Naive thymus-derived CD8-positive, alpha-beta T cell (primary cell): ENCODE data around the gene DPEP1. TPM values are rescaled to one million over a fixed set of nuclear protein-coding genes. Genes with fewer than 3 reads are reported as not detected.
"Not testable (repeated sequence)": the region's sequence is repeated elsewhere in the genome, so short reads cannot be mapped to it uniquely, and the experiment has no call there.

Experiments
- ATAC-seq, 2 donors: fragments of 150-1000 bp; cut with Tn5 transposase in 1 of 2; sonication (Bioruptor Pico), chemical (Tn5 transposase) in 1 of 2; 1 replicate in 1 of 2; 2 replicates in 1 of 2; pipeline ENCODE4 v1.10.0; 2021; ENCODE audit warnings: mild to moderate bottlenecking in 2 of 2, moderate library complexity in 2 of 2
- POLR2A ChIA-PET: fragments of 350-600 bp; sonication (Branson Sonifier 250); formaldehyde crosslinking; loops from one replicate; lab custom pipeline; 2021; ENCODE audit warnings: antibody characterized with exemption; lab: Charles Lee
- DNase-seq, 10 donors: peaks; one replicate each; pipeline versions ENCODE4 v3.0.0 to v3.0.0-alpha.2; 2020 to 2022
- H3K27ac Mint-ChIP-seq, 10 donors: one replicate each; pipeline ENCODE4 v1.8.0; 2020 to 2022; ENCODE audit warnings: mild to moderate bottlenecking in 10 of 10, mixed read lengths in 10 of 10, moderate library complexity in 4 of 10, inconsistent platforms in 1 of 10
- H3K27me3 Mint-ChIP-seq, 5 donors: one replicate each; pipeline ENCODE4 v1.8.0; 2021 to 2022; ENCODE audit warnings: mixed read lengths in 5 of 5
- H3K36me3 Mint-ChIP-seq, 3 donors: one replicate each; pipeline ENCODE4 v1.8.0; 2020 to 2022; ENCODE audit warnings: mixed read lengths in 3 of 3, mild to moderate bottlenecking in 2 of 3, inconsistent platforms in 1 of 3
- H3K4me1 Mint-ChIP-seq, 4 donors: one replicate each; pipeline ENCODE4 v1.8.0; 2021 to 2022; ENCODE audit warnings: mixed read lengths in 4 of 4
- H3K4me3 Mint-ChIP-seq, 10 donors: one replicate each; pipeline ENCODE4 v1.8.0; 2020 to 2022; ENCODE audit warnings: mild to moderate bottlenecking in 10 of 10, mixed read lengths in 10 of 10, moderate library complexity in 6 of 10, inconsistent platforms in 1 of 10
- H3K9me3 Mint-ChIP-seq, 9 donors: one replicate each; pipeline ENCODE4 v1.8.0; 2020 to 2022; ENCODE audit warnings: mixed read lengths in 9 of 9, mild to moderate bottlenecking in 3 of 9, inconsistent platforms in 1 of 9, moderate library complexity in 1 of 9
- polyA plus RNA-seq, 3 donors: library from polyadenylated mRNA; unstranded; fragments of 300-500 nt; fragmentation: Illumina TruSeq; gene quantifications; one replicate each; pipeline ENCODE4 v1.2.3, GENCODE V29; 2021
- total RNA-seq, 8 experiments: library from RNA in 2 of 8; stranded (reverse) in 2 of 8; gene quantifications; one replicate each; pipeline ENCODE4 v1.2.3 and lab custom pipeline; 2021 to 2026

Gene DPEP1
- total and polyA plus RNA-seq, 5 experiments from 2014 or later: not detected

GRCh38 chr16:89655062-89655643 is 41.7 kb downstream of the DPEP1 start:
- ATAC-seq: no peak
- POLR2A ChIA-PET: no interaction called here
- DNase-seq: no peak
- H3K36me3 Mint-ChIP-seq: peaks cover 0 to 29% (median 0%) of the 10 kb centered on the region in 3 donors
- no peaks in the 10 kb centered on the region for H3K27me3 Mint-ChIP-seq
- H3K27ac Mint-ChIP-seq: peak overlapping the region in 5 of 10 donors; percentile 39 to 85 (median 81)
- H3K4me1 Mint-ChIP-seq: peaks cover 11 to 45% (median 28%) of the 10 kb centered on the region in 4 donors
- H3K4me3 Mint-ChIP-seq: peak overlapping the region in 7 of 10 donors; percentile 40 to 82 (median 77)
- H3K9me3 Mint-ChIP-seq: no peaks in the 10 kb centered on the region

- Mint-ChIP-seq H3K9me3 (no peaks in the 10 kb centered on the region), H3K27ac (peak overlapping the region; percentile 60 to 90 (median 80)), H3K27me3 (no peaks in the 10 kb centered on the region), H3K36me3 (peaks cover 0 to 25% (median 0%) of the 10 kb centered on the region in 3 donors), H3K4me3 (peak overlapping the region; percentile 72 to 88 (median 79)), H3K4me1 (peaks cover 11 to 46% (median 32%) of the 10 kb centered on the region in 4 donors)
- DNase-seq: no peak
- ATAC-seq: no peak
- POLR2A ChIA-PET: interaction anchor here (0.6 to 2.6 kb wide), 4 partner anchors 30 to 217 kb away, joined by 3 to 12 read pairs (median 8); partner anchors contain the start of genes CDK10, SPATA2L and TCF25
Measured at GRCh38 chr16:89656435-89657121, 43.1 kb downstream of the DPEP1 start.

GRCh38 chr16:89657442-89658220 is 44.2 kb downstream of the DPEP1 start, which contains the start of the genes CHMP1A and SPATA33:
Gene CHMP1A, minus strand, starts transcription at chr16:89657708. Its CDS starts 120 bp downstream, at chr16:89657588.
Gene SPATA33, plus strand, starts transcription at chr16:89657836. Its CDS starts 76 bp downstream, at chr16:89657912.
- Mint-ChIP-seq H3K4me3 (peak within 1 kb of the TSS; percentile 79 to 88 (median 86)), H3K27ac (peak within 1 kb of the TSS; percentile 68 to 91 (median 86)), H3K9me3 (no peaks in the 10 kb centered on the region), H3K27me3 (no peaks in the 10 kb centered on the region), H3K36me3 (peaks cover 0 to 23% (median 0%) of the 10 kb centered on the region in 3 donors), H3K4me1 (peaks cover 11 to 44% (median 31%) of the 10 kb centered on the region in 4 donors)
- ATAC-seq (peak; percentile 91), DNase-seq (peak; percentile 88 to 98 (median 94))
- POLR2A ChIA-PET: interaction anchor here (0.7 to 2.6 kb wide), 6 partner anchors 29 to 215 kb away, joined by 3 to 12 read pairs (median 4); partner anchors contain the start of genes CDK10, SPATA2L and TCF25

GRCh38 chr16:89658221-89658879 is 44.9 kb downstream of the DPEP1 start:
- H3K27ac Mint-ChIP-seq: peak overlapping the region; percentile 63 to 91 (median 84)
- peaks cover 11 to 43% (median 30%) of the 10 kb centered on the region in 4 donors for H3K4me1 Mint-ChIP-seq
- H3K27me3 Mint-ChIP-seq: no peaks in the 10 kb centered on the region
- no peak for DNase-seq
- POLR2A ChIA-PET: interaction anchor here (0.6 to 2.6 kb wide), 3 partner anchors 28 to 267 kb away, joined by 4 to 12 read pairs (median 12); partner anchors contain the start of genes CDK10 and SPATA2L
- H3K4me3 Mint-ChIP-seq: peak overlapping the region; percentile 79 to 88 (median 86)
- H3K36me3 Mint-ChIP-seq: peaks cover 0 to 21% (median 0%) of the 10 kb centered on the region in 3 donors
- no peak for ATAC-seq
- no peaks in the 10 kb centered on the region for H3K9me3 Mint-ChIP-seq

GRCh38 chr16:89660146-89660545 is 46.7 kb downstream of the DPEP1 start:
- Mint-ChIP-seq H3K4me3 (peak overlapping the region in 3 of 10 donors; percentile 14 to 38 (median 24)), H3K9me3 (no peaks in the 10 kb centered on the region), H3K27ac (peak overlapping the region in 1 of 10 donors; percentile 20), H3K4me1 (peaks cover 9 to 31% (median 25%) of the 10 kb centered on the region in 4 donors), H3K27me3 (no peaks in the 10 kb centered on the region), H3K36me3 (peaks cover 0 to 22% (median 2%) of the 10 kb centered on the region in 3 donors)
- POLR2A ChIA-PET: no interaction called here
- ATAC-seq (no peak), DNase-seq (no peak)

- Mint-ChIP-seq H3K4me1 (peaks cover 7 to 25% (median 18%) of the 10 kb centered on the region in 4 donors), H3K36me3 (peaks cover 0 to 15% (median 2%) of the 10 kb centered on the region in 3 donors), H3K27ac (peak overlapping the region in 1 of 10 donors; percentile 30), H3K27me3 (no peaks in the 10 kb centered on the region), H3K4me3 (peak overlapping the region in 1 of 10 donors; percentile 16), H3K9me3 (no peaks in the 10 kb centered on the region)
- ATAC-seq: no peak
- no peak for DNase-seq
- POLR2A ChIA-PET: no interaction called here
Measured at GRCh38 chr16:89661215-89661614, 47.8 kb downstream of the DPEP1 start.

GRCh38 chr16:89664238-89664637 is 50.8 kb downstream of the DPEP1 start:
- H3K4me3 Mint-ChIP-seq, DNase-seq, ATAC-seq, POLR2A ChIA-PET, H3K27me3 Mint-ChIP-seq, H3K27ac Mint-ChIP-seq, H3K9me3 Mint-ChIP-seq: not testable (repeated sequence)
- Mint-ChIP-seq H3K4me1 (peaks cover 2 to 18% (median 8%) of the 10 kb centered on the region in 4 donors), H3K36me3 (peaks cover 0 to 14% (median 2%) of the 10 kb centered on the region in 3 donors)

GRCh38 chr16:89667000-89667399 is 53.6 kb downstream of the DPEP1 start:
- not testable (repeated sequence) for H3K4me3 Mint-ChIP-seq, DNase-seq

GRCh38 chr16:89667633-89668032 is 54.2 kb downstream of the DPEP1 start:
- ATAC-seq (no peak), DNase-seq (no peak)
- POLR2A ChIA-PET: interaction anchor here (0.6 kb wide), 1 partner anchor 14 kb away, joined by 4 read pairs; no protein-coding TSS in a partner anchor
- Mint-ChIP-seq H3K27ac (no peak overlapping the region), H3K4me1 (peaks cover 0 to 12% (median 5%) of the 10 kb centered on the region in 4 donors), H3K36me3 (peaks cover 0 to 5% (median 2%) of the 10 kb centered on the region in 3 donors), H3K4me3 (peak overlapping the region in 2 of 10 donors; percentile 51 to 62), H3K9me3 (peaks cover 0 to 1% (median 0%) of the 10 kb centered on the region in 9 donors), H3K27me3 (no peaks in the 10 kb centered on the region)

More at GRCh38 chr16:89667000-89667399, 53.6 kb downstream of the DPEP1 start:
- not testable (repeated sequence) for ATAC-seq, H3K27me3 Mint-ChIP-seq, H3K27ac Mint-ChIP-seq, H3K9me3 Mint-ChIP-seq, H3K36me3 Mint-ChIP-seq
- H3K4me1 Mint-ChIP-seq: peaks cover 0 to 12% (median 5%) of the 10 kb centered on the region in 4 donors
- POLR2A ChIA-PET: interaction anchor here (0.6 kb wide), 1 partner anchor 14 kb away, joined by 4 read pairs; no protein-coding TSS in a partner anchor

- POLR2A ChIA-PET: no interaction called here
- Mint-ChIP-seq H3K4me1 (peaks cover 0 to 12% (median 5%) of the 10 kb centered on the region in 4 donors), H3K27ac (peak overlapping the region in 3 of 10 donors; percentile 27 to 75 (median 47))
Measured at GRCh38 chr16:89668790-89669158, 55.3 kb downstream of the DPEP1 start.

GRCh38 chr16:89669755-89670154 is 56.3 kb downstream of the DPEP1 start:
- no peak overlapping the region for H3K4me3 Mint-ChIP-seq
- H3K27me3 Mint-ChIP-seq: no peaks in the 10 kb centered on the region
- H3K4me1 Mint-ChIP-seq: peaks cover 0 to 12% (median 5%) of the 10 kb centered on the region in 4 donors
- no peaks in the 10 kb centered on the region for H3K36me3 Mint-ChIP-seq
- H3K27ac Mint-ChIP-seq: no peak overlapping the region
- peaks cover 0 to 1% (median 0%) of the 10 kb centered on the region in 9 donors for H3K9me3 Mint-ChIP-seq
- DNase-seq (no peak), ATAC-seq (no peak)
- POLR2A ChIA-PET: no interaction called here

More at GRCh38 chr16:89668790-89669158, 55.3 kb downstream of the DPEP1 start:
- H3K9me3 Mint-ChIP-seq: peaks cover 0 to 1% (median 0%) of the 10 kb centered on the region in 9 donors
- no peaks in the 10 kb centered on the region for H3K36me3 Mint-ChIP-seq
- no peak for DNase-seq
- no peaks in the 10 kb centered on the region for H3K27me3 Mint-ChIP-seq
- peak overlapping the region in 8 of 10 donors; percentile 32 to 76 (median 62) for H3K4me3 Mint-ChIP-seq
- ATAC-seq: no peak
